Sigmoid colon (tissue), 7 donors: ENCODE results near the gene SH3RF2. TPM values are rescaled to one million over a fixed set of nuclear protein-coding genes. Genes with fewer than 3 reads are reported as not detected.

ENCODE experiments used
- DNase-seq: peaks from one replicate; pipeline ENCODE4 v3.0.0-alpha.2; 2019
- H3K27ac ChIP-seq, 4 donors: fragments of 200-600 bp; sonication (generic); one replicate each; pipeline ENCODE4 v1.5.1; 2016 to 2019; ENCODE audit warnings: mild to moderate bottlenecking in 1 of 4
- H3K27me3 ChIP-seq, 3 donors: fragments of 200-600 bp; sonication (generic); one replicate each; pipeline ENCODE4 v1.5.1; 2019; ENCODE audit warnings: mild to moderate bottlenecking in 1 of 3
- H3K36me3 ChIP-seq, 4 donors: fragments of 200-600 bp; sonication (generic); one replicate each; pipeline ENCODE4 v1.5.1; 2016 to 2019
- H3K4me1 ChIP-seq, 4 donors: fragments of 200-600 bp; sonication (generic); one replicate each; pipeline ENCODE4 v1.5.1; 2017 to 2019
- H3K4me3 ChIP-seq, 4 donors: fragments of 200-600 bp; sonication (generic); one replicate each; pipeline ENCODE4 v1.5.1; 2017 to 2019; ENCODE audit warnings: mild to moderate bottlenecking in 2 of 4, moderate library complexity in 1 of 4
- H3K9me3 ChIP-seq, 4 donors: fragments of 200-600 bp in 3 of 4; sonication (generic) in 3 of 4; one replicate each; pipeline versions ENCODE4 v1.5.1 to v1.6.1; 2013 to 2019
- CTCF ChIP-seq, 4 experiments: fragments of 450-650 bp in 3 of 4; fragments of 200-600 bp in 1 of 4; IDR thresholded peaks; one replicate each; pipeline ENCODE4 v1.5.1; 2016 to 2019; ENCODE audit warnings: antibody characterized with exemption in 4 of 4, mild to moderate bottlenecking in 3 of 4, moderate library complexity in 2 of 4
- EP300 ChIP-seq, 4 donors: sonication (generic); formaldehyde crosslinking; IDR thresholded peaks; one replicate each; pipeline ENCODE4 v1.6.1; 2017; ENCODE audit warnings: antibody characterized with exemption in 4 of 4
- POLR2A ChIP-seq, 2 donors: fragments of 450-650 bp; IDR thresholded peaks; one replicate each; pipeline ENCODE4 v1.6.1; 2016; ENCODE audit warnings: antibody characterized with exemption in 2 of 2, mild to moderate bottlenecking in 2 of 2, moderate library complexity in 2 of 2
- POLR2AphosphoS5 ChIP-seq, 4 donors: sonication (generic); formaldehyde crosslinking; IDR thresholded peaks; one replicate each; pipeline ENCODE4 v1.6.1; 2017; ENCODE audit warnings: antibody characterized with exemption in 4 of 4
- WGBS, 2 donors: extraction: QIAGEN DNeasy Blood & Tissue Kit; methylation state at CpG; one replicate each; pipeline ENCODE4 v1.1.7; 2013; 5-methylcytosine and 5-hydroxymethylcytosine counted together
- intact Hi-C: fragments of 100-400 bp; cut with DNase I; formaldehyde crosslinking; loops from one replicate; pipeline ENCODE4 v1.15.1; 2023
- polyA plus RNA-seq, 3 donors: library from polyadenylated mRNA; stranded (reverse); fragments of 200-250 nt; gene quantifications; one replicate each; pipeline ENCODE4 v1.2.3, GENCODE V29; 2013
- total RNA-seq, 4 donors: library from RNA; depleted of rRNA; stranded (reverse); fragments of >200 nt; gene quantifications; one replicate each; pipeline ENCODE4 v1.1.0, GENCODE V29; 2016
- donor health status: healthy with polysubstance abuse.
- donor health status: Bipolar disorder and iron deficiency.
- donor health status: healthy.

Gene SH3RF2
- total and polyA plus RNA-seq, 7 donors, result 0.28 to 37.9 (median 1.4) TPM

- Histone ChIP-seq H3K27me3 (no peaks in the 10 kb centered on the region), H3K9me3 (no peaks in the 10 kb centered on the region), H3K4me1 (no peaks in the 10 kb centered on the region), H3K27ac (no peak overlapping the region), H3K4me3 (no peak overlapping the region), H3K36me3 (no peaks in the 10 kb centered on the region)
- DNase-seq, result no peak
- WGBS, 2 donors, result 91 to 92% methylated on average over 6 of the region's 6 CpGs
- TF ChIP-seq POLR2AphosphoS5 (IDR thresholded peaks at IDR 0.05), result no peak
- no peak for TF ChIP-seq CTCF (IDR thresholded peaks at IDR 0.05)
- TF ChIP-seq EP300 (IDR thresholded peaks at IDR 0.05), result no peak
- TF ChIP-seq POLR2A (IDR thresholded peaks at IDR 0.05), result no peak
- intact Hi-C loops, result no loop called here
These were observed 132.8 kb downstream of the SH3RF2 start for GRCh38 chr5:146068977-146069779.

- Histone ChIP-seq H3K27ac (no peak overlapping the region), H3K9me3 (no peaks in the 10 kb centered on the region), H3K36me3 (no peaks in the 10 kb centered on the region), H3K4me1 (no peaks in the 10 kb centered on the region), H3K4me3 (no peak overlapping the region), H3K27me3 (peaks cover 0 to under 1% (median 0%) of the 10 kb centered on the region in 3 donors)
- no peak for DNase-seq
- 93 to 95% methylated on average over 2 of the region's 2 CpGs for WGBS, 2 donors
- TF ChIP-seq POLR2AphosphoS5 (IDR thresholded peaks at IDR 0.05) (no peak), CTCF (IDR thresholded peaks at IDR 0.05) (no peak), EP300 (IDR thresholded peaks at IDR 0.05) (no peak), POLR2A (IDR thresholded peaks at IDR 0.05) (no peak)
- intact Hi-C loops, result no loop called here
These were observed 133.4 kb downstream of the SH3RF2 start for GRCh38 chr5:146069780-146070099.

GRCh38 chr5:146070746-146071145 is 134.4 kb downstream of the SH3RF2 start:
- 85 to 92% methylated on average over 3 of the region's 3 CpGs for whole genome bisulfite sequencing, 2 donors
- no peak for TF ChIP-seq POLR2AphosphoS5 (IDR thresholded peaks at IDR 0.05)
- no peak for TF ChIP-seq CTCF (IDR thresholded peaks at IDR 0.05)
- no peak for TF ChIP-seq EP300 (IDR thresholded peaks at IDR 0.05)
- Histone ChIP-seq H3K36me3 (no peaks in the 10 kb centered on the region), H3K4me1 (no peaks in the 10 kb centered on the region), H3K4me3 (no peak overlapping the region), H3K27me3 (peaks cover 0 to 4% (median 0%) of the 10 kb centered on the region in 3 donors), H3K9me3 (no peaks in the 10 kb centered on the region), H3K27ac (no peak overlapping the region)
- intact Hi-C loops, result no loop called here
- no peak for DNase-seq

- Histone ChIP-seq H3K27me3 (peaks cover 0 to 8% (median 0%) of the 10 kb centered on the region in 3 donors), H3K27ac (no peak overlapping the region), H3K4me3 (no peak overlapping the region), H3K9me3 (no peaks in the 10 kb centered on the region), H3K36me3 (no peaks in the 10 kb centered on the region), H3K4me1 (no peaks in the 10 kb centered on the region)
- TF ChIP-seq CTCF (IDR thresholded peaks at IDR 0.05) (no peak), POLR2AphosphoS5 (IDR thresholded peaks at IDR 0.05) (no peak), EP300 (IDR thresholded peaks at IDR 0.05) (no peak), POLR2A (IDR thresholded peaks at IDR 0.05) (no peak)
- 73 to 77% methylated on average over 4 of the region's 4 CpGs for WGBS, 2 donors
- intact Hi-C loops, result no loop called here
- DNase-seq, result no peak
These were observed 134.8 kb downstream of the SH3RF2 start for GRCh38 chr5:146071171-146071570.

GRCh38 chr5:146072595-146072994 is 136.2 kb downstream of the SH3RF2 start:
- no peaks in the 10 kb centered on the region for H3K9me3 ChIP-seq
- no peaks in the 10 kb centered on the region for H3K4me1 ChIP-seq
- 85 to 91% methylated on average over 2 of the region's 2 CpGs for WGBS, 2 donors
- H3K27me3 ChIP-seq, result peaks cover 0 to 12% (median 0%) of the 10 kb centered on the region in 3 donors
- TF ChIP-seq POLR2AphosphoS5 (IDR thresholded peaks at IDR 0.05) (no peak), EP300 (IDR thresholded peaks at IDR 0.05) (no peak), POLR2A (IDR thresholded peaks at IDR 0.05) (no peak), CTCF (IDR thresholded peaks at IDR 0.05) (no peak)
- no peak overlapping the region for H3K4me3 ChIP-seq
- intact Hi-C loops, result no loop called here
- H3K27ac ChIP-seq, result no peak overlapping the region
- DNase-seq, result no peak
- no peaks in the 10 kb centered on the region for H3K36me3 ChIP-seq
